Measurements from ENCODE around the gene TPSG1.

DNA sequence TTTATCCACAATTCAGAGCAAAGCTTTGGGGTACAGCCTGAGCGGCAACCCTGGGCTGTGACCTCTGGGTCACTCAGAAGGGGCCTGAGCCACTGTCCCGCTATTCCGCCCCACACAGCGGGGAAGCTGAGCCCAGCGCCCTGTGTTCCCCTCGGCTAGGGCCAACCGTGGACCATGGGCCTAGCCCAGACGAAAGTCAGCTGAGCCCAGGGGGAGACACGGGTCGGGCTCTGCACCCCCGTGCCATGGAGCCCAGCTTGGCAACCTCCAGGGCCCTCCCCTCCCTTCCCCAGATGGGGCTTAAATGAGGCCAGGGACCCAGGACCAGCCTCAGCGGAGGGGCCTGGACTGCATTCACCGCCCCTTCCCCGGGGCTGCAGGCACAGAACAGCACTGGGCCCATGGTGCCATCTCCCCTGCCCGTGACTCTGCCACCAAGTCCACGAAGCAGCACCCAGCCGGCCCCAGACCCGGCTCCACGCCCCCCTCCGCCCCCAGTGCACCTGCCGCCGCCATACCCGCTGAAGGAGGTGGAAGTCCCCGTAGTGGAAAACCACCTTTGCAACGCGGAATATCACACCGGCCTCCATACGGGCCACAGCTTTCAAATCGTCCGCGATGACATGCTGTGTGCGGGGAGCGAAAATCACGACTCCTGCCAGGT is 32.6 kb upstream of the TPSG1 start:
- TF ChIP-seq GABPA (IDR thresholded peaks at IDR 0.05; ENCODE audit: low read depth) (no peak), POLR2AphosphoS5 (IDR thresholded peaks at IDR 0.05; ENCODE audit: low read depth) (no peak), SPI1 (IDR thresholded peaks at IDR 0.05; ENCODE audit: borderline replicate concordance, low read depth) (no peak)
- TF ChIP-seq, protein P1, sequence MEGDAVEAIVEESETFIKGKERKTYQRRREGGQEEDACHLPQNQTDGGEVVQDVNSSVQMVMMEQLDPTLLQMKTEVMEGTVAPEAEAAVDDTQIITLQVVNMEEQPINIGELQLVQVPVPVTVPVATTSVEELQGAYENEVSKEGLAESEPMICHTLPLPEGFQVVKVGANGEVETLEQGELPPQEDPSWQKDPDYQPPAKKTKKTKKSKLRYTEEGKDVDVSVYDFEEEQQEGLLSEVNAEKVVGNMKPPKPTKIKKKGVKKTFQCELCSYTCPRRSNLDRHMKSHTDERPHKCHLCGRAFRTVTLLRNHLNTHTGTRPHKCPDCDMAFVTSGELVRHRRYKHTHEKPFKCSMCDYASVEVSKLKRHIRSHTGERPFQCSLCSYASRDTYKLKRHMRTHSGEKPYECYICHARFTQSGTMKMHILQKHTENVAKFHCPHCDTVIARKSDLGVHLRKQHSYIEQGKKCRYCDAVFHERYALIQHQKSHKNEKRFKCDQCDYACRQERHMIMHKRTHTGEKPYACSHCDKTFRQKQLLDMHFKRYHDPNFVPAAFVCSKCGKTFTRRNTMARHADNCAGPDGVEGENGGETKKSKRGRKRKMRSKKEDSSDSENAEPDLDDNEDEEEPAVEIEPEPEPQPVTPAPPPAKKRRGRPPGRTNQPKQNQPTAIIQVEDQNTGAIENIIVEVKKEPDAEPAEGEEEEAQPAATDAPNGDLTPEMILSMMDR (IDR thresholded peaks at IDR 0.05; ENCODE audit: insufficient read depth, low read length) = no peak
- TF ChIP-seq, protein P2, sequence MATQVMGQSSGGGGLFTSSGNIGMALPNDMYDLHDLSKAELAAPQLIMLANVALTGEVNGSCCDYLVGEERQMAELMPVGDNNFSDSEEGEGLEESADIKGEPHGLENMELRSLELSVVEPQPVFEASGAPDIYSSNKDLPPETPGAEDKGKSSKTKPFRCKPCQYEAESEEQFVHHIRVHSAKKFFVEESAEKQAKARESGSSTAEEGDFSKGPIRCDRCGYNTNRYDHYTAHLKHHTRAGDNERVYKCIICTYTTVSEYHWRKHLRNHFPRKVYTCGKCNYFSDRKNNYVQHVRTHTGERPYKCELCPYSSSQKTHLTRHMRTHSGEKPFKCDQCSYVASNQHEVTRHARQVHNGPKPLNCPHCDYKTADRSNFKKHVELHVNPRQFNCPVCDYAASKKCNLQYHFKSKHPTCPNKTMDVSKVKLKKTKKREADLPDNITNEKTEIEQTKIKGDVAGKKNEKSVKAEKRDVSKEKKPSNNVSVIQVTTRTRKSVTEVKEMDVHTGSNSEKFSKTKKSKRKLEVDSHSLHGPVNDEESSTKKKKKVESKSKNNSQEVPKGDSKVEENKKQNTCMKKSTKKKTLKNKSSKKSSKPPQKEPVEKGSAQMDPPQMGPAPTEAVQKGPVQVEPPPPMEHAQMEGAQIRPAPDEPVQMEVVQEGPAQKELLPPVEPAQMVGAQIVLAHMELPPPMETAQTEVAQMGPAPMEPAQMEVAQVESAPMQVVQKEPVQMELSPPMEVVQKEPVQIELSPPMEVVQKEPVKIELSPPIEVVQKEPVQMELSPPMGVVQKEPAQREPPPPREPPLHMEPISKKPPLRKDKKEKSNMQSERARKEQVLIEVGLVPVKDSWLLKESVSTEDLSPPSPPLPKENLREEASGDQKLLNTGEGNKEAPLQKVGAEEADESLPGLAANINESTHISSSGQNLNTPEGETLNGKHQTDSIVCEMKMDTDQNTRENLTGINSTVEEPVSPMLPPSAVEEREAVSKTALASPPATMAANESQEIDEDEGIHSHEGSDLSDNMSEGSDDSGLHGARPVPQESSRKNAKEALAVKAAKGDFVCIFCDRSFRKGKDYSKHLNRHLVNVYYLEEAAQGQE (IDR thresholded peaks at IDR 0.05; ENCODE audit: insufficient replicate concordance, low read depth) = no peak

Measured in HL-60 (cell line).